NCI-H1694 treated with DMSO at 0.1 percent for 48 hours (cell line): ENCODE measurements around the gene GHRL.

Experiments used
- DNase-seq: peaks from one replicate; lab custom pipeline; 2025; lab: John Stamatoyannopoulos, UW

The GHRL gene

DNA sequence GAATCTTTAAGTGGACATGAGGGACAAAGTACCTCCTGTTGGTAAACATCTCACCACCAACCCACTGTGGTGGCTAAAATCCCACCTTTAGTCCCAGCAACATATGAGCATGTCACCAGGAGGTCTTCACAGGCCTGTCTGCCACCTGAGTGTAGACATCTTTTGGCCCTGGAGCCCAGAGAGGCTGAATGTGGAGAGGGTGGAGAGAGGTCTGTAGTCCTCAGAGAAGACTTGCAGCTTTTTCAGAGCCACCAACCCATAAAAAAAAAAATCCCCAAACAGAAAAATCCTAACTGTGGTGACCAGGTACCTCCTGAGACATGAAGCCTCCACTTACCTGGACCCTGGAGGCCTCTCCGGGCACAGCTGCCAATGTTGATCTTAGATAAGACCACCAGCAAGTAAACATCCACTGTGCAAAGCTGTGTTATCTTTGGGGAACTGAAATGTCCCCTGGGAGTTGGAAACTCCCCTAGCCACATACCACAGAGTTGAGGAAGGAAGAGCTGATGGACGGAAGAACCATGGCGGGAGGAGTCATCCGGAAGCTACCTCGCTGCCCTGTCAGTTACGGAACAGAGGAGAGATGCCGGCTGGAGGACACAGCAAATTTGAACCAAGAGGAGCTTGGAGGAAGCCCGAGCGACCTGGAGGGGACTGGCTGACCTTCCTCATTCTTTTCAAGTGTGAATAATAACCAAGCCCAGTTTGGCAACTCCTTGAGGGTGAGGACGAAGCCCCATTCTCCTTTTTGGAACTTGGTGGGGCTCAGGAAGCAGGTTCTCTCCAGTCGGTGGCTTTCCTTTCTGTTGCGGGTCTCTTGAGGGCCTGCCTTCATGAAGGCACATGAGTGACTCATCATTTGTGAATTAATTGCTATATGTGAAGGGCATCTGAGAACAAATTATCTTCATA, at the start of gene GHRL:
TSS of gene GHRL (minus strand) at position 443 of the 915 bp plus-strand sequence. CDS start 2,767 bp downstream, outside the sequence.
- DNase-seq: no peak

DNA sequence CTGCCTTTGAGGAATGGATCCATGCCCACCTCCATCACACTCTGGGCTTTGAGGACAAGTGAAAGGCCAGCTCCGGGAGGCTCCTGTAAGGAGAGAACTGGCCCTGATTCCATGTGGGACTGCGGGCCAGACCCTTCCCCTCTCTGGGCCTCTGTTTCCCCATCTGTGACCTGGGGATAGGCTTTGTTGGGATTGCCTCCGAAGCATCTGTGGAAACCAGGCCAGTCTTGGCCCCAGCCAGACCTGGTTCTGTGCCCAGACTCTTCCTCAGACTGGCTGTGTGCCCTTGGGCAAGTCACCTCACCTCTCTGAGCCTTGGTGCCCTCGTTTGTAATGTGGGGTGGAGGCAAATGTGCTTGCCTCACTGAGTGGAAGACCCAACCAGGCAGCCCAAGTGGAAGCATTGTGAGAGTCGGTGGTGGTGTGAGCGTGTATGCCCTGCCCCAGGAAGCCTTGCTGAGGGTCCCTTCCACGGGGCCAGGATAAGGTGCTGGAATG, 49.2 kb upstream of the GHRL start:
- DNase-seq: no peak

DNA sequence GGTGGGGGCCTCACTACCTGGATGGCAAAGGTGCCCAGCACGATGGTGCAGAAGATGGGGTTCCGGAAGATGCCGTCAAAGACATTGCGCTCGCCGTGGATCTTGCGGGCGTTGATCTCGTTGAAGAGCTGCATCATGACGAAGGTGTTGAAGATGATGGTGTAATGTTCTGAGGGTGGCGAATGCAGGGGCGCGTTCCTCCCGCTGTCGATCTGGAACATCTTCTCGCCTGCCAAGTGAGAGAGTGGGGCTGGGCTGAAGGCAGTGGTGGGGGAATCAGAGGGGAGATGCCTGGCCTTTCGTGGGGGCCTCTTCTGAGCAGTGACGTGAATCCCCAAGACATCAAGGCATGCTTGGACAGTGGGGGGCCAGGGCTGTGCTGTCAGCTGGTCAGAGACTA, 47.7 kb upstream of the GHRL start:
- DNase-seq: no peak

- DNase-seq: no peak
Measured at GRCh38 chr3:10340046-10340445, 47.3 kb upstream of the GHRL start.

GRCh38 chr3:10339376-10339955, 46.7 kb upstream of the GHRL start:
- no peak for DNase-seq

DNA sequence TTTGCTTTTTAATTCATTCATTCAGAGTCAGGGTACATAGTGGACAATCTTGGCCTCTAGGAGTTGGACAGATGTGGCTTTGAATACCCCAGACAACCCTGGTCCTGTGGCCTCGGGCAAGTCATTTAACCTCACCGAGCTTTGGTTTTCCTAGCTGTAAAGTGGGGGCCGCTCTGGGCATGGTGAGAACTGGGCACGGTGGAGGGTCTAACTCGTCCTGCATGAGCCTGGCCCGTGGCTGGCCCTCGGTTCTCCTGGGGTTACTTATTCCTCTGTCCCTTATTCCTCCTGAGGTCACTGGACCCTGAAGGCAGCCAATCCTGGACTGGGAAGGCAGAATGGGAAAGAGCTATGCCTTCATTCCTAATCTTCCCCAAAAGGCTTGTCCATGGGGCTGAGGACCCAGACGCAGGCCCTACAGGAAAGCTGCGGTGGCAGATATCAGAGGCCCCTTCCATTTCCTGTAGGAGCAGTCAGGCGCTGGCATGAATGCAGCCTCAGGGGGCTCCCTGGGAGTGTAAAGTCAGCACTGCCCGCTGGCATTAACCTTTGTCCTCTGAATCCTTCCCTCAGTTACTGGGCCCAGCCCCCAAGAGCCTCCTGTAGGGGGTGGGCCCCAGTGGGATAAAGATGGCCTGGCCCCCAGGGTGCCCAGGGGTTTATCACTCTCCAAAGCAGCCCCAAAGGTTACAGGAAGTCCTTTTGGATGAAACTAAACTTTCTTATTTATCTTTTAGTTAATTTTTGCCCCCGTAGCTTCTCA, 46.0 kb upstream of the GHRL start:
- no peak for DNase-seq

DNA sequence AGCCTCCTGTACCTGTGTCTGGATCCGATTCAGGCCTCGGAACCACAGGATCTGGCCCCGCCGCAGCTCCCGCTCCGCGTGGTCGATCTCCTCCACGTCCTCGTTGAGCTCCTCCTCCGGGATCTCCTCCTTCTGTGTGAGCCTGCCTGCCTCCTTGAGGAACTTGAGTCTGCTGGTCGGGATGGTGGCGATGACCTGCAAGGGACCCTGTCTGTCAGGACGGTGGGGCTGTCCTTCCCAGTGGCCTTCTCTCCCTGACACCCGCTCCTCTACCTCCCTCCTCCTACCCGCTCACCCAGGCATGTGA, 45.4 kb upstream of the GHRL start:
- no peak for DNase-seq

DNA sequence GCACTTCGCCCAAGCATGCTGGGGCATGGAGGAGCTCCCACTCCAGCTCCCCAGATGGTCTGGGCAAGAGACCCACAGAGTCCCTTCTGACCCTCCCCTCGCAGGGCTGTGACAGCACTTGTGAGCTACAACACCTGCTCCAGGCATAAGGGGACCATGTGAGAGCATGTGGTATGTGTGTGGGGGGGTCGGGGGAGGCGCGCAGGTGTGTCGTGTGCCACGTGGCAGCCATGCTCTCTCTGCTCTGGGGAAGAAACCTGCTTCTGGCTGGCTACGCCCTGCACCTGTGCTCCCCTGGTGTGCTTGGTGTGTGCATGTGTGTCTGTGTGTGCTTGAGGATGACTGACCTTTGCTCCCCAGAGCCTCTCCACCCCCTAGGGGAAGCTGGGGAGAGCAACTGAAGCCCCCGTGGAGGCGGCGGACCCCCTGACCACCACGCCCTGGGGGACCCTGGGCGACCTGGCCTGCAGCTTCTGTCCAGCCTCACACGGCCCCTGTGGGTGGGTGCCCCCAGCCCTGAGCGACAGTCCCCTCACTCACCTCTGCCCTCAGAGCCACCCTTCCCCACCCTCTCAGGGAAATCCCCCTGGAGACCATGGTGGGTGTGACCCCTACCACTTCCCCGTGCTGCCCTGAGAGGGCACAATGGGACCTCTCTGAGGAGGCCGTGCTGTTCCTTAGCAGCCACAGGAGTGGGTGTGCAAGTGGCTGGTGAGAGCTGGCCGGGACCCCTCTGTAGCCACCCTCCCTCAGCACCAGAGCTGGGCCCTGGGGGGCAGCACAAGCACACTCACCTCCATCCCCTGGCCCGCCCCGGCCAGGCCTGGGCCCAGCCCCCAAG, 44.8 kb upstream of the GHRL start:
- DNase-seq: no peak

- DNase-seq: no peak
Measured at GRCh38 chr3:10336761-10337160, 44.0 kb upstream of the GHRL start.

- DNase-seq: no peak
Measured at GRCh38 chr3:10335871-10336622, 43.3 kb upstream of the GHRL start.

- DNase-seq: no peak
Measured at GRCh38 chr3:10335190-10335738, 42.5 kb upstream of the GHRL start.

GRCh38 chr3:10334459-10334858, 41.7 kb upstream of the GHRL start:
- DNase-seq: no peak

- DNase-seq: no peak
Measured at GRCh38 chr3:10334042-10334441, 41.3 kb upstream of the GHRL start.

DNA sequence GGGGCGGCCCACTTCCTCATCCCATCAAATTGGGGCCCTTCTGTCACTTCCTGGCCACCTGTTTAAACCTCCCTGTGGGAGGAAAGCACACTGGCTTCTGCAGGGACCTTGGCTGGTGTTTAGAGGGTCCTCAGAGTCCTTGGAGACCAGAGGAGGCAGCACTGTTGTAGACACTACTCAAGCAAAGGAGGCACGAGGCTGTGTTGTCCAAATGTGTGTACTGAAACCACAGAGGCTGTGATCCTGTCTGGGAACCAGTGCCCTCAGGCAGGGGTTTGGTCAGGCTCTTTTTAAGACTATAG, 40.6 kb upstream of the GHRL start:
- no peak for DNase-seq

GRCh38 chr3:10332481-10333348, 40.0 kb upstream of the GHRL start:
- no peak for DNase-seq

GRCh38 chr3:10331320-10331719, 38.6 kb upstream of the GHRL start:
- no peak for DNase-seq

DNA sequence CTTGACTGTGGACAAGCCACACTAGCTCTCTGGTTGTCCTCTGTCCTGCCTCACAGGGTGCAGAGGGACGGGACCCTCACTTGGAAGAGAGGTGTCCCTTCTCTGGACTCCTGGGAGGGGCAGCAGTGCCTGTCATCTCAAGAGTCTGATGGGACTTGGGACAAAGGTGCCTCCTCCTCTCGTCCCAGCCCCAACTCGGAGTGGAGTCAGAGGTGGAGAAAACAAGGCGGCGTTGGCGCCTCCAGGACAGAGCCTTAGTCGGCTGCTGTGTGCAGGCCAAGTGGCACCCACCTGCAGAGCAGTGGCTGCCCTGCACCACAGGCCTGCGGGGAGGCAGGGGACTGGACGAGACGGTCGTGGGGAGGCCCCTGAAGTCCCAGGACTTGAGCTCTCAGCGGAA, 37.6 kb upstream of the GHRL start:
- DNase-seq: no peak

DNA sequence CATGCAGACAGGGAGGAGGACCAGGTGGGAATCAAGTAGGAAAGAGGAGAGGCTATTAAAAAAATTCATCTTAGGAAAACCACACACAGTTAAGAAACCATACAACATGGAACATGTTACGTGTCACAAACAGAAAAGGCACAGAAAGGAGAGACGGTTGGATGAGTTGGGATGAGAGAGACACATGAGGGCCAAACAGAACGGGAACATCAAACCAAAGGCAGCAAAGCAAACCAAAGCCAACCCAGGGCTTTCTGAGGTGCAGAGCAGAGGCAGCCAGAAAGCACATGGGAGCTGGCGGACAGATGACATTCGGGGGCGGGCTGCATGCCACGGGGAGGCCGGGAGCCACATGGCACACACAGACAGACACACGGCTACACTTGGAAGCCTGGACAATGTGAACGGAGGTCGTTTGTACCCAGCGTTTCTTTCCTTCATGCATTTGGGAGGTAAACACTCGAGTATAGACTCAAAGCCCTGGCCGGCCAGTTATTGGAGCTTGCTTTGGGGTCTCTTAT, 36.8 kb upstream of the GHRL start:
- DNase-seq: no peak

GRCh38 chr3:10328460-10329071, 35.8 kb upstream of the GHRL start:
- DNase-seq: no peak
